DMS153 treated with DMSO at 0.1 percent for 48 hours (cell line): Measurements from ENCODE around the gene FAM50A.
A peak's percentile ranks its signal among the peaks of the same experiment; 100 is the strongest.

Experiments
- DNase-seq: peaks from one replicate; lab custom pipeline; 2025; ENCODE audit not compliant: unreplicated experiment; lab: John Stamatoyannopoulos, UW

Gene FAM50A

DNA sequence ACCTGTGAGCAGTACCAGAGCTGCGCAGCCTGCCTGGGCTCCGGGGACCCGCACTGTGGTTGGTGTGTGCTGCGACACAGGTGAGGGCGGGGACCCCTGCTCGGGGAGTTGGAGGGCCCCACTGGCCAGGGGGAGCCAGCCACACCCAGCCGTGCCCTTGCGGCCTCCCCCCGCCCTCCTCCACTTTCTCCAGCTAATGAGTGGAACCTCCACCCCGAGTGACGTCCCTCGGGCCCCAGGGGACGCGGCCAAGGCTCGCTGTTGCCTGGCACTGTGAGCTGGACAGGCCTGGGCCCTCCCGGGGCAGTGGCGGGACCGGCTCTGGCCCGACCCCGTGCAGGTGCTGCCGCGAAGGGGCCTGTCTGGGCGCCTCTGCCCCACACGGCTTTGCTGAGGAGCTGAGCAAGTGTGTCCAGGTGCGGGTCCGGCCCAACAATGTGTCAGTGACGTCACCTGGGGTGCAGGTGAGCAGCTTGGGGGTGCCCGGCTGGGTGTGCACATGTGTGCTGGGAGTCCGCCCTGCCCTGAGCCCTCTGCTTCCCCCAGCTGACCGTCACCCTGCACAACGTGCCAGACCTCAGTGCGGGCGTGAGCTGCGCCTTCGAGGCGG is 19.8 kb downstream of the FAM50A start:
- no peak for DNase-seq

DNA sequence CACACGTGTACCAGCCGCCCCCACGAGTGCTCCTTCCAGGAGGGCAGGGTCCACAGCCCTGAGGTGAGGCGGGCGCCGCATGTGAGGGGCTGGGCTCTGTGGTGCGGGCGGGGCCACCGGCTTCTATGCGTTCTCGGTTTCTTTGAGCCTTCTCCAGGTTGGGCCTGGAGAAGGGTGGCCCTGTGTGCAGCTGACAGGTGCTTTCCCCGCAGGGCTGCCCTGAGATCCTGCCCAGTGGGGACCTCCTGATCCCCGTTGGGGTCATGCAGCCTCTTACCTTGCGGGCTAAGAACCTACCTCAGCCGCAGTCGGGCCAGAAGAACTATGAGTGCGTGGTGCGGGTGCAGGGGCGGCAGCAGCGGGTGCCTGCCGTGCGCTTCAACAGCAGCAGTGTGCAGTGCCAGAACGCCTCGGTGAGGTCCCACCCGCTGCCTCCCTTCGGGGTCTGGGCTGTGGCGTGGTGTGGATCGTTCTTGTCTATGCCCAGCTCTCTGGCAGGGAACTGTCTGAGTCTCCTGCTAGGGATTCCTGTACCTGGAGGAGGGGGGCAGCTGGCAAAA is 20.9 kb downstream of the FAM50A start:
- no peak for DNase-seq

DNA sequence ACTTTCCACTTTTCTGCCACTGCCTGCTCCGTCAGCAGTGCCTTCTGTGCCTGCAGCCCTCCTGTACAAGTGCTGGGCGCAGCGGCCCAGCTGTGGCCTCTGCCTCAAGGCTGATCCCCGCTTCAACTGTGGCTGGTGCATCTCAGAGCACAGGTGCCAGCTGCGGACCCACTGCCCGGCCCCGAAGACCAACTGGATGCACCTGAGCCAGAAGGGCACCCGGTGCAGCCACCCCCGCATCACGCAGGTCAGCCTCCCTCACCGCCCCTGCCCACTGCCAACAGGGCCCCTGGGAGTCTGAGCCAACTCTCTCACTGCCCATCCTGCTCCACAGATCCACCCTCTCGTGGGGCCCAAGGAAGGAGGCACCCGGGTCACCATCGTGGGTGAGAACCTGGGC is 21.7 kb downstream of the FAM50A start:
- DNase-seq = no peak

GRCh38 chrX:154466036-154466435 is 22.1 kb downstream of the FAM50A start:
- no peak for DNase-seq

DNA sequence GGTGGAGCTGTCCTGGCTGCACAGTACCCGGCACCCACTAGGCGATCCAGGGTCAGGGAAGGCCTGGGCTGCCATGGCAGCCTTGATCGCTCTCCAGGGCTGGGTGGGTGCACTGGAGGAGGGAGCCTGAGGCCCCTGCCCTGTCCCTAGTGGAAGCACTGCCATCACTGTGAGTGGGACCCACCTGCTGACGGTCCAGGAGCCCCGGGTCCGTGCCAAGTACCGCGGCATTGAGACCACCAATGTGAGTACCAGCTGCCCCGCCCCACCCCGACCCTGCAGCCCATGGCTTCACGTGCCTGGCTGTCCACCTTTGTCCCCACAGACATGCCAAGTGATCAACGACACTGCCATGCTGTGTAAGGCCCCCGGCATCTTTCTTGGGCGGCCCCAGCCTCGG is 23.0 kb downstream of the FAM50A start:
- DNase-seq = no peak

- DNase-seq = no peak
Measured at GRCh38 chrX:154467556-154467955, 23.6 kb downstream of the FAM50A start.

DNA sequence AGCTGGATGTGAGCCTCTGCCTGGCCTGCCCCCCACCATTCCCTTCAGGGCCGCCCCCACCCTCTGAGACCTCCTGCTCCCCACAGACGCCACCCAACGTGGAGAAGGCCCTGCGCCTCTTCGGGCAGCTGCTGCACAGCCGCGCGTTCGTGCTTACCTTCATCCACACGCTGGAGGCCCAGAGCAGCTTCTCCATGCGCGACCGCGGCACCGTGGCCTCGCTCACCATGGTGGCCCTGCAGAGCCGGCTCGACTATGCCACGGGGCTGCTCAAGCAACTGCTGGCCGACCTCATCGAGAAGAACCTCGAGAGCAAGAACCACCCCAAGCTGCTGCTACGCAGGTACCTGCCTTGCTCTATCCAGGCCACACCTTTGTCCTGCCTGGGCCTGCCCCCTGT is 24.3 kb downstream of the FAM50A start:
- DNase-seq = no peak

GRCh38 chrX:154469114-154469513 is 25.2 kb downstream of the FAM50A start:
- no peak for DNase-seq

- DNase-seq = no peak
Measured at GRCh38 chrX:154469880-154470279, 25.9 kb downstream of the FAM50A start.

DNA sequence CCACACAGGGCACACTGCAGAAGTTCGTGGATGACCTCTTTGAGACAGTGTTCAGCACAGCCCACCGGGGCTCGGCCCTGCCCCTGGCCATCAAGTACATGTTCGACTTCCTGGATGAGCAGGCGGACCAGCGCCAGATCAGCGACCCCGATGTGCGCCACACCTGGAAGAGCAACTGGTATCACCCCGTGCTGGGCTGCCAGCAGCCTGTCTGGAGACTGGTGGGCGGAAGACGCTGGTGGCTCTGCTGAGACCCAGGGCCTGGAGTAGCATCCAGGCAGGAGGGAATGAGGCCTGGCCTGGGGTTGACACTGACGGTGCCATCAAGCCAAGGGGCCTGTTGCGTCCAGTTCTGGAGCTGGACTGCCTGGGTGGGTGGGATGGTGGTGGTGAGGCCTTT is 26.5 kb downstream of the FAM50A start:
- DNase-seq = no peak

DNA sequence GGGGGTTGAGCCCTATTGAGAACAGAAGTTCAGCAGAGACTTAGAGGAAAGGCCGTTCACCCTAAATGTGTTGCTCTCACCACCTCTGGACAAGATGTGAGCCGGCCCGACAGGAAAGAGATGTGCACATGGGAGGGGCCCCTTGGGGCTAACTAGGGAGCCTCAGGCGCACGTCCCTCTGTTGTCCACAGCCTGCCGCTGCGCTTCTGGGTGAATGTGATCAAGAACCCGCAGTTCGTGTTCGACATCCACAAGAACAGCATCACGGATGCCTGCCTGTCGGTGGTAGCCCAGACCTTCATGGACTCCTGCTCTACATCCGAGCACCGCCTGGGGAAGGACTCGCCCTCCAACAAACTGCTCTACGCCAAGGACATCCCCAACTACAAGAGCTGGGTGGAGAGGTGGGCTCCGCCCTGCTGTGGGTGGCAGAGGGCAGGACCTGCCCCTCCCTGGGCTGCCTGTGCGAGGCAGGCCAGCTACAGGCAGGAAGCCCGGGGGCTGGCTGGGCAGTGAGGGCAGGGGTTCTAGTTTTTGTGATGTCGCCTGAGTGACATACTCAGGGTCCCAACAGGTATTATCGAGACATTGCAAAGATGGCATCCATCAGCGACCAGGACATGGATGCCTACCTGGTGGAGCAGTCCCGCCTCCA is 27.1 kb downstream of the FAM50A start:
- no peak for DNase-seq

DNA sequence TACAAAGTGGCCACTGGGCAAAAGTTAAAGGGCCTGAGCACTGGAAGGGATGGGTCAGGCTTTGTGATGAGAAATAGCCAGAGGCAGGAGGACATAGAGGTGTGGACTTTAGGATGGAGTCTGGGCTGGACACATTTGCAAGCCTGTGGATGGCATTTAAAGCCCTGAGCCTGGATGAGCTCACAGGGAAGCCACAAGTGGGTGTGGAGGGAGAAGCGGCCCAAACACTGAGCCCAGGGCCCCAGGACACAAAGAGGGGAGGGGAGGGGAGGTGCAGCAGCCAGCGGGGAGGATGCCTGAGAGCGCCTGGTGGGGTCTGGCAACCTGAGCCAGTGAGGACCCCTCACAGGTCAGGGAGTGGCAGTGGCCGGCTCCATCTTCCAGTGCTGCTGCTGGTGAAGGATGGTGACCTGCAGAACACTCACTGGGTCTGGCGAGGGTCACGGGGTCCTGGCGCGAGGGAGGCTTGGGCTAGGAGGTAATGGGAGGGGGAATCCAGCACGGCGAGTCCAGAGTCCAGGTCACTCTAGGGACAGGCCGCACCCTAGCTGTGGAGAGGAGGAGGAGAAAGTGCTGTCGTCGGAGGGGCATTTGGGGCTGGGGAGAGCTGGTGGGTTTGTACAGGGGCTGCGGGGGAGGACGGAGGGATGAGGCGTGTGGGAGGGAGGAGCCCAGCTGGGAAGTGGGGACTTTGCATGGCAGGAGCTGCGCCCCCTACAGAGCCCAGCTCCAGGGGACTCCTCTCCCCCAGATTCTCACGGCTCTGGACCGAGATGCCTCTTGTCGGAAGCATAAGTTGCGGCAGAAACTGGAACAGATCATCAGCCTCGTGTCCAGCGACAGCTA is 28.1 kb downstream of the FAM50A start:
- no peak for DNase-seq

- no peak for DNase-seq
Measured at GRCh38 chrX:154472685-154473632, 29.0 kb downstream of the FAM50A start.

GRCh38 chrX:154473683-154474082 is 29.7 kb downstream of the FAM50A start:
- no peak for DNase-seq

DNA sequence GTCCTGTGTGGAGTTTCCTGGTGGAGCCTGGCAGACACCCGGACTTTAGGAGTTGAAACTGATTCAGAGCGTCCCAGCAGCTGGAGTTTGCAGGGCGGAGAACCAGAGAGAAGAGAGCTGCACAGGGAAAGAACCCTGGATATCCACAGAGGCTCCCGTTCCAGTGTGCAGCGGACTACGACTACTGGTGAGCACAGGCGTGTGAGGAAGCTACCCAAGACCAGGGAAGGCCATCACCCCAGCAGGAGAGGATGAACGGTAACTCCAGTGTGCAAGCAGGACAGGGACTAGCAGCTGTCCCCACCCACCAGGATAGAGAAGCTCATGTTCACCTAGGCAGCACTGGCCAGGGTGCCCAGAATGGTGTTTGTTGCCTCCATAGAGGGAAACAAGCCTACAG is 32.9 kb downstream of the FAM50A start:
- no peak for DNase-seq

DNA sequence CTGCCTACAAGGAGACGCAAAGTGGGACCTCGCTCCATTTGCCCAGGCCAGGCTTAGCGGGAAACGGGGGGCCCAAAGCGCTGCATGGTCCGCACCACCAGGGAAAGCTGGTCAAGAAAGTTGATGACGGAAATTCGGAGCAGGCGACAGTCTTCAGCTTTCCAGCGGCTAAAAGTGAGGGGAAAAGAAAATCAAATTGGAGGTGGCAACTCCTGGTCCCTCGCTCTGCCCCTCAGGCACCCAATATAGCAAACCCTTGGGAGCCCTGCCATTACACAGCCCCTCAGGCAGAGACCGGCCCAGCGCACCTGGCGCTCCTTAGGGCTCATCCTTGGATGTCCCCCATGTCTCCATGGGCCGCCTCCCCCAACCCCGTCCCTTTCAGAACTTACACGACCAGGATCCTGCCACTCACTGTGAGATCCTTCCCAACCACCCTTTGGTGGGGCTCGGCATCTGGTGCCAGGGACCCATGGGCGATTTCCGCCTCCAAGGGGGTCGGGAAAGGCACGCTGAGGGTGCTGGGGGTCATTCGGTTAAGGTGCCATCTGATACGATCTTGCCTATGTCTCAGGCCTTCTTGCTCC is 34.0 kb downstream of the FAM50A start:
- no peak for DNase-seq

- peak; percentile 94 for DNase-seq
Measured at GRCh38 chrX:154478728-154479622, 35.0 kb downstream of the FAM50A start, which contains the start of gene LAGE3. LAGE3 (minus strand) TSS chrX:154479281; CDS start chrX:154478915, 366 bp downstream.

DNA sequence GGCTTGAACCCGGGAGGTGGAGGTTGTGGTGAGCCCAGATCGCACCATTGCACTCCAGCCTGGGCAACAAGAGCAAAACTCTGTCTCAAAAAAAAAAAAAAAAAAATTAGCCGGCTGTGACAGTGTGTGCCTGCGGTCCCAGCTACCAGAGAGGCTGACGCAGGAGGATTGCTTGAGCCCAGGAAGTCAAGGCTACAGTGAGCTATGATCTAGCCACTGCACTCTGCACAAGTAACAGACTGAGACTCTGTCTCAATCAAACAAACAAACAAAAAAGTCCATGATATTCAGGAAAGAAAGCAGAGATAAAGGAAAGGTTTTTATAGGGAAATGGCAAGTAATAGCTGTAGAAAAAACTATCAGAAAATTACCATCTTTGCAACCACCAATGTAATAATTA is 37.3 kb downstream of the FAM50A start:
- DNase-seq = no peak

DNA sequence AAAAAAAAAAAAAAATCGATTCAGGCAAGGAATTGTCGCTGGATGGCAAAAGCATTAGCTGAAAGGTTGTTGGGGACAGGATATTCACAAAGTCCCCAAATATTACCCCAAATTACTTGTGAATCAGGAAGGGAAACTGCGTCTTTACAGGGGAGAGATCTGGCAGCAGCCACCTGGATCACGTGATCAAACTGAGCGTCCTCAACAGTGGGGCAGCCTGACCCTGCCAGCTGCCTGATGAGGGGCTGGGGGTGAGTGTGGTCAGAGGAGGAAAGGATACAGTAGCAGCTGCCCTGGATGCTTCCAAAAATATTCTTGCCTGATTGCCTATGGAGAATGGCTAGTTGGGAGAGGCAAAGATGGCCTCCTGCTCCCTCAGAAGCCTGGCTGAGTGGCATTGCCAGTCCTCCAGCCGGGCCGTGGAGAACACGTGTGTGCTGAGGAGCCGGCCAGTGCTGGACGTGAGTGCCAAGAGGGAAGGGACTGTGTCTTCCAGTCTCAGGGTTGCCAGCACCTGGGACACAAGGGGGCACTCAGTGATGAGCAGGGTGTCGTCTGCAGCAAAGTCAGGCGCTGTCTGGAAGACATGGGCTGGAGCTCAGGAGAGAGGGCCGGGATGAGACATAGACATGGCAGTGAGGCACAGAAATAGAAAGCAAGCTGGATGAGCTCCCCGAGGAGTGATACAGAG is 38.1 kb downstream of the FAM50A start:
- DNase-seq = no peak
